Measurements from ENCODE around the gene KIRREL1.

DNA sequence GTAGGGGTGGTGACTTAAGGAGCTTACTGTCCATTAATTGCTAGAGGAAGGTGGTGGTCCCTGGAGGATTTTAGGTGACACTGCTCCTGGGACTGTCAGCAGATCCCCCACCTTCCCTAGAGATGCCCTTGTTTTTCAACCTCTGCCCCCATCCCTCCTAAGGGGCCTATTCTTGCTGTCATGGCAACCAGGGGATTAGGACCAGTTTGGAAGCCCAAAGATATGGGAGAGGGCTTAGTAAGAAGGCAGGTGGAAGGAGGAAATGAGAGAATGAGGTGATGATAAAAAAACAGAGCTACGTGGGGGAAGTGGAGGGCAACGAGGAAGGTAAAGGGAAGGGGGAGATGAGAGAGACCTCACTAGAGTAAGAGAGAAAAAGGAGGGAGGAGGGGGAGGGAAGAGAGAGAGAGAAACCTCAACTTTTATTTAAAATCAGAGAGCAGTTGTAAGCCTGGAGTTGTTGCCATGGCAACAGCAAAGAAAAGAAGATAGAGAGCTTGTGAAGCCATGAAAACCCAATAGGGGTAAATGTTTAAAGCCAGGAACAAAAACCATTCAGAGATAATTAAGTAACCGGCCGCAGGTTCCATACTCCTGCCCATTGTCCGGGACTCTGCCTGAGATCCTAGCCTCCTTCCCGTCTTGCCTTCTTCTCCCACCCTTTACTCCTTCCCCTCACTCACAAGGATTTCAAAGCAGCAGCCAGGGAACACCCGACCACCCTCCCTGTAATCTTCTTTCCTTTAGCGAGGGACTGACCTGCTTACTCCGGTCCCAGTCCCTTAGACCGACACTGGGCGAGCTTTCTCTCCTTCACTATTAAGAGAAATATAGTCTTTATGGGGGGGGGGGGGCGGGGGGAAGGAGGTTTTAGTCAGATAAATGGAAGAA lies 20.6 kb downstream of the KIRREL1 start:
- TF ChIP-seq, protein P1, sequence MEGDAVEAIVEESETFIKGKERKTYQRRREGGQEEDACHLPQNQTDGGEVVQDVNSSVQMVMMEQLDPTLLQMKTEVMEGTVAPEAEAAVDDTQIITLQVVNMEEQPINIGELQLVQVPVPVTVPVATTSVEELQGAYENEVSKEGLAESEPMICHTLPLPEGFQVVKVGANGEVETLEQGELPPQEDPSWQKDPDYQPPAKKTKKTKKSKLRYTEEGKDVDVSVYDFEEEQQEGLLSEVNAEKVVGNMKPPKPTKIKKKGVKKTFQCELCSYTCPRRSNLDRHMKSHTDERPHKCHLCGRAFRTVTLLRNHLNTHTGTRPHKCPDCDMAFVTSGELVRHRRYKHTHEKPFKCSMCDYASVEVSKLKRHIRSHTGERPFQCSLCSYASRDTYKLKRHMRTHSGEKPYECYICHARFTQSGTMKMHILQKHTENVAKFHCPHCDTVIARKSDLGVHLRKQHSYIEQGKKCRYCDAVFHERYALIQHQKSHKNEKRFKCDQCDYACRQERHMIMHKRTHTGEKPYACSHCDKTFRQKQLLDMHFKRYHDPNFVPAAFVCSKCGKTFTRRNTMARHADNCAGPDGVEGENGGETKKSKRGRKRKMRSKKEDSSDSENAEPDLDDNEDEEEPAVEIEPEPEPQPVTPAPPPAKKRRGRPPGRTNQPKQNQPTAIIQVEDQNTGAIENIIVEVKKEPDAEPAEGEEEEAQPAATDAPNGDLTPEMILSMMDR (IDR thresholded peaks at IDR 0.05; ENCODE audit: low read length), result no peak
- TF ChIP-seq EZH2 (IDR thresholded peaks at IDR 0.05; ENCODE audit: borderline replicate concordance, low read length), result no peak
